PC-3 (cell line): ENCODE measurements around the gene TTC33. TPM values are rescaled to one million over a fixed set of nuclear protein-coding genes. Genes with fewer than 3 reads are reported as not detected.

Experiments used
- ATAC-seq: fragments of 200-7000 bp; cut with Tn5 transposase; 2 replicates; pipeline ENCODE4 v1.9.1; 2020; ENCODE audit warnings: mild to moderate bottlenecking, moderate library complexity
- BruUV-seq: library from RNA; stranded (reverse); fragments of 400-500 nt; replicated peaks from 2 replicates; lab custom pipeline; 2021; lab: Mats Ljungman, UMichigan
- CTCF ChIA-PET: fragments of 300-600 bp; sonication (Branson Sonifier 250); formaldehyde crosslinking; loops from one replicate; lab custom pipeline; 2022; ENCODE audit warnings: antibody characterized with exemption; lab: Charles Lee
- POLR2A ChIA-PET: fragments of 300-600 bp; sonication (Branson Sonifier 250); formaldehyde crosslinking; loops from one replicate; lab custom pipeline; 2022; ENCODE audit warnings: antibody characterized with exemption; ENCODE audit not compliant: unreplicated experiment; lab: Charles Lee
- DNase-seq: peaks from one replicate; pipeline ENCODE4 v3.0.0-alpha.2; 2015
- H2AFZ ChIP-seq: fragments of 300-600 bp; sonication (generic); 2 replicates; pipeline ENCODE4 v1.6.0; 2016; ENCODE audit warnings: antibody characterized with exemption, low read length
- H3F3A ChIP-seq: fragments of 300-600 bp; sonication (generic); one replicate; pipeline ENCODE4 v1.6.0; 2017; ENCODE audit warnings: antibody characterized with exemption, low read length, control low read depth, mild to moderate bottlenecking; ENCODE audit not compliant: unreplicated experiment
- H3K27ac ChIP-seq: fragments of 300-600 bp; sonication (generic); 2 replicates; pipeline ENCODE4 v1.5.1; 2016; ENCODE audit warnings: mild to moderate bottlenecking, low read length
- H3K27me3 ChIP-seq: fragments of 300-600 bp; sonication (generic); 2 replicates; pipeline ENCODE4 v1.6.1; 2016; ENCODE audit warnings: low read length, mixed read lengths
- H3K36me3 ChIP-seq: fragments of 300-600 bp; sonication (generic); 2 replicates; pipeline ENCODE4 v1.6.1; 2016; ENCODE audit warnings: low read depth, mixed run types, low read length, mixed read lengths
- H3K4me1 ChIP-seq: fragments of 300-600 bp; sonication (generic); 2 replicates; pipeline ENCODE4 v1.5.1; 2016; ENCODE audit warnings: low read length; ENCODE audit not compliant: insufficient read depth
- H3K4me2 ChIP-seq: fragments of 300-600 bp; sonication (generic); 2 replicates; pipeline ENCODE4 v1.6.0; 2016; ENCODE audit warnings: low read length
- H3K4me3 ChIP-seq: fragments of 300-600 bp; sonication (generic); 2 replicates; pipeline ENCODE4 v1.5.1; 2016; ENCODE audit warnings: mild to moderate bottlenecking, low read length, mixed read lengths
- H3K79me2 ChIP-seq: fragments of 300-600 bp; sonication (generic); 2 replicates; pipeline ENCODE4 v1.6.1; 2017; ENCODE audit warnings: low read length, mixed read lengths
- H3K9ac ChIP-seq: fragments of 300-600 bp; sonication (generic); 2 replicates; pipeline ENCODE4 v1.6.0; 2016; ENCODE audit warnings: mild to moderate bottlenecking, low read length
- H3K9me2 ChIP-seq: fragments of 300-600 bp; sonication (generic); replicated peaks from 2 replicates; pipeline ENCODE4 v1.6.1; 2016; ENCODE audit warnings: mixed run types, low read length, mixed read lengths
- H3K9me3 ChIP-seq: fragments of 300-600 bp; sonication (generic); 2 replicates; pipeline ENCODE4 v1.6.1; 2016; ENCODE audit warnings: low read length, mixed read lengths
- H4K20me1 ChIP-seq: fragments of 300-600 bp; sonication (generic); 2 replicates; pipeline ENCODE4 v1.6.1; 2016; ENCODE audit warnings: low read length, mixed read lengths
- CTCF ChIP-seq: fragments of 300-600 bp; sonication (generic); conservative IDR thresholded peaks from 2 replicates; pipeline ENCODE4 v1.5.1; 2017; ENCODE audit warnings: antibody characterized with exemption, low read depth, mild to moderate bottlenecking, low read length
- EZH2 ChIP-seq: fragments of 300-600 bp; sonication (generic); IDR thresholded peaks from one replicate; pipeline ENCODE4 v1.6.1; 2017; ENCODE audit warnings: antibody characterized with exemption, mild to moderate bottlenecking, low read length; ENCODE audit not compliant: unreplicated experiment
- EZH2phosphoT487 ChIP-seq: fragments of 300-600 bp; sonication (generic); IDR thresholded peaks from 2 replicates; pipeline ENCODE4 v1.6.1; 2018; ENCODE audit warnings: mild to moderate bottlenecking, antibody characterized with exemption, low read length, borderline replicate concordance
- intact Hi-C: fragments of 100-400 bp; cut with micrococcal nuclease; formaldehyde crosslinking; loops from 2 replicates; pipeline ENCODE4 v1.9.0; 2023
- total RNA-seq: library from RNA; depleted of rRNA; stranded (reverse); fragments of >200 nt; gene quantifications from 2 replicates; pipeline ENCODE4 v1.2.3, GENCODE V29; 2014

The TTC33 gene
- total RNA-seq, 1 experiment from 2014 or later, result 9.0 TPM

DNA sequence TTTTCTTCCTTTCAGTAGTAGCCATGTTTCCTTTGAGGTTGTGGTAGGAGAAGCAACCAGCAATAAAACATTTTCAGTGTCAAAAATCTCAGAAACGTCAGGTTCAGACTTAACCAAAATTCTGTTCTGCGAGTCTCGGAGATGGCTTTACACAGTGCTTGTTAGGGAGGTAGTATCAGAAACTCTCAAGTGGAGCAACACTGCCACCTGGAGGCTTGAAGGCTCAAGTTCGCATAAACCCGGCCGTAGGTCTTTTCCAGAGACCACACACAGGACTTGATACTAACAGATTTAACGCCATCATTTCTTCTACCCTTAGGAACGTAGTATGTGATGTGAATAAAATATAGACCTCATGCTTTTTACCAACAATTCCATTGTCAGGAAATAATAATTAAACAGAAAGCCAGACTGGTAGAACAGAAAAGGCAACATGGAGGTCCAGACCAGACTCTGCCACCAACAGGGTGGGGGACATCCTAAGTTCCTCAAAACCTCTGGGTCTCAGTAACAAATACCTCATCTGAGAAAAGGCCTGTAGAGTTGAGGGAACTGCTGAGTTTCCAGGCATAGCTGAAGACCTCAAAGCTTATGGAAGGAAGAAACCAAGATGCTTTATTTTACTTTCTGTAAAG lies 67.5 kb downstream of the TTC33 start:
- H3K9ac ChIP-seq, result peak overlapping the region; percentile 23
- TF ChIP-seq CTCF (peak; percentile 96), EZH2 (no peak)
- DNase-seq (peak; percentile 97), ATAC-seq (peak; percentile 63)
- H3K27ac ChIP-seq, result peak overlapping the region; percentile 41
- peaks cover 56% of the 10 kb centered on the region for H3K4me1 ChIP-seq
- peak overlapping the region; percentile 11 for H3K4me3 ChIP-seq
- H3K36me3 ChIP-seq, result peaks cover 24% of the 10 kb centered on the region
- POLR2A ChIA-PET, result interaction anchor here (0.6 kb wide), 1 partner anchor 1105 kb away, joined by 5 read pairs; no protein-coding TSS in a partner anchor
- H4K20me1 ChIP-seq, result peaks cover 4% of the 10 kb centered on the region
- intact Hi-C loops, result loop anchor here (1.0 to 10.0 kb wide), 9 partner anchors 181 to 1109 kb away; no protein-coding TSS in a partner anchor
- H3K9me2 ChIP-seq, result no peaks in the 10 kb centered on the region
- no TSS peak for BruUV-seq
- H3K27me3 ChIP-seq, result no peaks in the 10 kb centered on the region
- CTCF ChIA-PET, result no interaction called here
- H3K4me2 ChIP-seq, result peak overlapping the region; percentile 61
- H2AFZ ChIP-seq, result no peak overlapping the region
- peaks cover 85% of the 10 kb centered on the region for H3K79me2 ChIP-seq
- no peaks in the 10 kb centered on the region for H3F3A ChIP-seq
- no peaks in the 10 kb centered on the region for H3K9me3 ChIP-seq

DNA sequence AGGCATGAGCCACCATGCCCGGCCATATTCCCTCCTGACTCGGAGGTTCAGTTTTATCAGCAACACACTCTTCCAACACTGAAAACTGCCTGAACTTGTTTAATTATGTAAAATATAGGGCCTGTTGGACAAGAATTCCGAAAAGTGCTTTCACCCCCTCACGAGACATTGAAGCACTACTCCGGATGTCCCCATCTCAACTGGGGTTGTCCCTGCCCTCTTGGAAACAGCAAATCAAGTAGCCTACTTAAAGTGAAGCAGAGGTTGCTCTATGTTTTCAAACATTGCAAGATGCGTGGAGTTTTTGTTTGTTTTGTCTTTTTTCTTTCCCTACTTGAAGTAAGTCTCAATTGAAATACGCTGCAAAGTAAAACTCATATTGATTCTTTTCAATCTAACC lies 68.4 kb downstream of the TTC33 start:
- peaks cover 65% of the 10 kb centered on the region for H3K4me1 ChIP-seq
- TF ChIP-seq EZH2phosphoT487 (no peak), EZH2 (no peak), CTCF (no peak)
- H3K27me3 ChIP-seq, result no peaks in the 10 kb centered on the region
- peak overlapping the region; percentile 61 for H3K4me2 ChIP-seq
- H3K9ac ChIP-seq, result peak overlapping the region; percentile 23; the same call in 1 of the 2 replicates
- no peaks in the 10 kb centered on the region for H3K9me3 ChIP-seq
- peaks cover 9% of the 10 kb centered on the region for H4K20me1 ChIP-seq
- intact Hi-C loops, result loop anchor here (2.0 to 10.0 kb wide), 5 partner anchors 190 to 641 kb away; no protein-coding TSS in a partner anchor
- peak overlapping the region; percentile 19 for H3K27ac ChIP-seq
- ChIA-PET CTCF (no interaction called here), POLR2A (no interaction called here)
- no peaks in the 10 kb centered on the region for H3K9me2 ChIP-seq
- no peak overlapping the region for H2AFZ ChIP-seq
- H3K36me3 ChIP-seq, result peaks cover 19% of the 10 kb centered on the region; the same call in 1 of the 2 replicates
- DNase-seq (no peak), ATAC-seq (no peak)
- peaks cover 90% of the 10 kb centered on the region for H3K79me2 ChIP-seq
- H3F3A ChIP-seq, result no peaks in the 10 kb centered on the region
- no peak overlapping the region; the same call in 1 of the 2 replicates for H3K4me3 ChIP-seq
- no TSS peak for BruUV-seq

DNA sequence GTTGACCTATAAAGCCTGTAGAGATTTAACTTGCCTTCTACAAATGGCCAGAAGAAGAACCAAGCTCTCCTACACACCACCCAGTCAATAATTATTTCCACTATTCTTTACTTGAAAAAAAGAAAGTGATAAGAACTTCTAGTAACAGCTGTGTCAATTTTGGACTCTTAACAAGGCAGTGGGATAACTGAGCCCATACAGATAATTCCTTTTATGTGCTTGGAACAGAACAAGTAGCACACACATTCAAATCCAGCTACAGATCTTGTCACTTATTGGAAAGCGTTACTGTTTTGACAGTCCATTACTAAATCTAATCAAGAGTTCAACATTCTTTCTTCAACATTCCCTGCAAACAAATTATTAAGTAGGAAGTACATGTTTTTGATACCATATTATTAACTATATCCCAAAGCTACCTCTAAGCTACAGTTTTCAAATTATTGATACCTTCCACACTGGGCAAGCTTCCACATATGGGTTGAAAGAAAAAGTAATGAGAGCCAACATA lies 69.7 kb downstream of the TTC33 start:
- no peak for TF ChIP-seq EZH2
- no peak for TF ChIP-seq EZH2phosphoT487
- no peak for TF ChIP-seq CTCF
- no peak overlapping the region for H3K4me3 ChIP-seq
- no peak overlapping the region for H2AFZ ChIP-seq
- no peaks in the 10 kb centered on the region for H3K27me3 ChIP-seq
- no peaks in the 10 kb centered on the region for H3F3A ChIP-seq
- ChIA-PET CTCF (no interaction called here), POLR2A (interaction anchor here (0.5 kb wide), 1 partner anchor 394 kb away, joined by 3 read pairs; no protein-coding TSS in a partner anchor)
- H3K27ac ChIP-seq, result no peak overlapping the region
- H3K4me1 ChIP-seq, result peaks cover 71% of the 10 kb centered on the region
- H3K36me3 ChIP-seq, result peaks cover 15% of the 10 kb centered on the region
- peaks cover 9% of the 10 kb centered on the region for H4K20me1 ChIP-seq
- no peaks in the 10 kb centered on the region for H3K9me3 ChIP-seq
- intact Hi-C loops, result loop anchor here (2.0 to 10.0 kb wide), 5 partner anchors 191 to 639 kb away; no protein-coding TSS in a partner anchor
- no TSS peak for BruUV-seq
- ATAC-seq, result no peak
- no peak for DNase-seq
- peaks cover 91% of the 10 kb centered on the region for H3K79me2 ChIP-seq
- H3K9ac ChIP-seq, result no peak overlapping the region
- no peaks in the 10 kb centered on the region for H3K9me2 ChIP-seq
- peak overlapping the region; percentile 79; the same call in 1 of the 2 replicates for H3K4me2 ChIP-seq
